Mesothelial cell of epicardium (in vitro differentiated cells): ENCODE data around the gene SFMBT2. TPM values are rescaled to one million over a fixed set of nuclear protein-coding genes. Genes with fewer than 3 reads are reported as not detected.

Experiments used
- DNase-seq, 2 experiments: peaks; one replicate each; pipeline ENCODE4 v3.0.0; 2021; ENCODE audit warnings: low spot score in 2 of 2; ENCODE audit not compliant: unreplicated experiment in 2 of 2
- H3K27ac Mint-ChIP-seq: 2 replicates; pipeline ENCODE4 v1.8.0; 2021; ENCODE audit warnings: mixed read lengths
- H3K27me3 Mint-ChIP-seq: 2 replicates; pipeline ENCODE4 v1.8.0; 2021; ENCODE audit warnings: low read depth, mixed read lengths
- H3K36me3 Mint-ChIP-seq: 2 replicates; pipeline ENCODE4 v1.8.0; 2021; ENCODE audit warnings: mixed read lengths
- H3K4me1 Mint-ChIP-seq: 2 replicates; pipeline ENCODE4 v1.8.0; 2021; ENCODE audit warnings: mixed read lengths
- H3K4me3 Mint-ChIP-seq: 2 replicates; pipeline ENCODE4 v1.8.0; 2021; ENCODE audit warnings: mild to moderate bottlenecking, moderate library complexity, mixed read lengths
- H3K9me3 Mint-ChIP-seq: 2 replicates; pipeline ENCODE4 v1.8.0; 2021; ENCODE audit warnings: mixed read lengths
- total RNA-seq: library from RNA; stranded (reverse); gene quantifications from 3 replicates; pipeline ENCODE4 v1.2.1, GENCODE V29; 2021
- TF ChIP-seq, protein P1 (sequence below): fragments of 200-600 bp; sonication (generic); IDR thresholded peaks from one replicate; pipeline ENCODE4 v1.5.0; 2021; ENCODE audit warnings: antibody characterized with exemption; ENCODE audit not compliant: unreplicated experiment

The SFMBT2 gene
- total RNA-seq, 1 donor from 2014 or later: 2.3 TPM

DNA sequence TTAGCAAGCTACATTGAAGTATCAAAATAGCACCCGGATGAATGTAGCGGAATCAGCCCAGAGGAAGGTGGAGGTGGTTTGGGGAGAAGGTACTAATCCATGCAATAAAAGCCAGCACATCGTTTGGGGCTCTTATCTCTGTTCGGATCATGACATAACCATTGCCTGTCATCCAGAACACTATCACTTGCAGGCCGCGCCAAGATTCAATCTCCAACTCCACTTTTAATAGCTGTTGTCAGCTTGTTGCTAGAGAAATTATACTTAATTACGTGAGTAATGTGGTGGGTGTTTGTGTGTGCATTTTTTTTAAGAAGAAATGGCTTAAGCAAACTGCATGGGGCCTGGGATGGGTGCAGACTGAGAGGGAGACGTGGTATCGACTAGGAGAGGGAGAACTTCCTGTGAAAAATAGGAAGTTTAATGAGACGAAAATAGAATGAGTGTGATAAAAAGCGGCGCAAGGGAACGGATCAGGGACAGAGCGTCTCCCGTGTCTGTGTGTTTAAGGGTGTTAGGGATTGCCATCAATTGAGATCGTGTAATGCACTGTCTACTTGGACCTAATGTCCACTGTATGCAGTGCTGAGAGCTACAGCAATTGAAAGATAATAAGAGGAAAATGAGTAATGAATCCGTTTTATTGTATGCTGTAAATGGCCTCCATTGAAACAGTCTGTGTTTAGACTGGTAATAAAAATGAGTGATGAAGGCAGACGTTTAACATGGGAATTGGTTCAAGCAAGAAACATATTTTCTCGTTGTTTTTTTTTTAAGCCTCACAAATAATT is 27.6 kb upstream of the SFMBT2 start:
- TF ChIP-seq, protein P1, sequence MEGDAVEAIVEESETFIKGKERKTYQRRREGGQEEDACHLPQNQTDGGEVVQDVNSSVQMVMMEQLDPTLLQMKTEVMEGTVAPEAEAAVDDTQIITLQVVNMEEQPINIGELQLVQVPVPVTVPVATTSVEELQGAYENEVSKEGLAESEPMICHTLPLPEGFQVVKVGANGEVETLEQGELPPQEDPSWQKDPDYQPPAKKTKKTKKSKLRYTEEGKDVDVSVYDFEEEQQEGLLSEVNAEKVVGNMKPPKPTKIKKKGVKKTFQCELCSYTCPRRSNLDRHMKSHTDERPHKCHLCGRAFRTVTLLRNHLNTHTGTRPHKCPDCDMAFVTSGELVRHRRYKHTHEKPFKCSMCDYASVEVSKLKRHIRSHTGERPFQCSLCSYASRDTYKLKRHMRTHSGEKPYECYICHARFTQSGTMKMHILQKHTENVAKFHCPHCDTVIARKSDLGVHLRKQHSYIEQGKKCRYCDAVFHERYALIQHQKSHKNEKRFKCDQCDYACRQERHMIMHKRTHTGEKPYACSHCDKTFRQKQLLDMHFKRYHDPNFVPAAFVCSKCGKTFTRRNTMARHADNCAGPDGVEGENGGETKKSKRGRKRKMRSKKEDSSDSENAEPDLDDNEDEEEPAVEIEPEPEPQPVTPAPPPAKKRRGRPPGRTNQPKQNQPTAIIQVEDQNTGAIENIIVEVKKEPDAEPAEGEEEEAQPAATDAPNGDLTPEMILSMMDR: no peak
- peaks cover 54% of the 10 kb centered on the region for H3K27me3 Mint-ChIP-seq

DNA sequence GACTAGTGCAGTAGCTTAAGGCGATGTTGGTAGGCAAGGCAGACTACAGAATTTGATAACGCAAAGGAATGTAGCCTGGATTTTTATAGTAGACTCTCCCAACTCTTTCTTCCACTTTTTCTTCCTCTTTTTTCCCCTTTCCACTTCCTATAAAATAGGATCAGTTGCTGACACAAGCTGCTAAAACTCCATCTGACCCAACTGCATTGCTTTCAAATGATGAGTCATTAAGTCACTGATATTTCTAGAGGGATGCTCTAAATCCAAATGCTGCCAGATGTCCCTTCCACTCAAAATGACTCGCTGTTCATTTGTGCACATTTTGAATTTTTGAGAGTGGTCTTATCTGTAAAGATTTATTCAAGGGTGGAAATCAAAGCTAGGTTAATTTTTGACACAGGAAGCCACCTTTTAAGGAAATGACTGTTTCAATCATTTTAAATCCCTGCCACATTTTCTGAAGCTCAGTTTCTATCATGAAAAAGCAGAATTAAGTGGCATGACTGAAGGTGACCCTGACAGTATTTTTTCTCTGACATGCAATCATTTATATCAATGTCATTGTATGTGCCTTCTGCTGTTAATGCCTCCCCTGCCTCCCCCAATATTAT is 25.8 kb upstream of the SFMBT2 start:
- no peak overlapping the region for H3K4me3 Mint-ChIP-seq
- no peaks in the 10 kb centered on the region for H3K36me3 Mint-ChIP-seq
- H3K27ac Mint-ChIP-seq: no peak overlapping the region
- peaks cover 17% of the 10 kb centered on the region for H3K4me1 Mint-ChIP-seq
- H3K9me3 Mint-ChIP-seq: no peaks in the 10 kb centered on the region
- H3K27me3 Mint-ChIP-seq: peaks cover 58% of the 10 kb centered on the region
- DNase-seq: no peak
- TF ChIP-seq, protein P1: no peak

More for the DNA sequence above, 27.6 kb upstream of the SFMBT2 start:
- Mint-ChIP-seq H3K36me3 (no peaks in the 10 kb centered on the region), H3K4me3 (peak overlapping the region; percentile 2), H3K4me1 (peaks cover 12% of the 10 kb centered on the region), H3K9me3 (no peaks in the 10 kb centered on the region), H3K27ac (no peak overlapping the region)
- DNase-seq: no peak

DNA sequence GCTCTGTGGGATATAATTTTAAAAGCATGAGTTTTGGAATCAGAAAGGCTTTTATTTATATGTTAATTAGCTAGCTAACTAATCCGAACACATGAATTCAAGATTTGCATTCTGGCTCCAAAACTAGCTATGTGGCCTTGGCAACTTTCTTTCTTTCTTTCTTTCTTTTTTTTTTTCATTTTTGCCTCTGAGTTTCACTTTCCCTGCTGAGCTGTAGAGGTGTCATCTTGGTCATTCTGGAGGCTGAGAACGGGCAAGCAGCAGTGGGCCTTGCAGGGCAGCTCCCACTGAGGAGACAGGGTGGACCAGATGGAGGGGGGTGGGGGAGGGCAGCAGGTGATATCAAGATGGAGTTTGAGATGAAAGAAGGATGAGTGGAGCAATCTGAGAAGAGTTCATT is 24.8 kb upstream of the SFMBT2 start:
- H3K27ac Mint-ChIP-seq: no peak overlapping the region
- peaks cover 17% of the 10 kb centered on the region for H3K4me1 Mint-ChIP-seq
- TF ChIP-seq, protein P1: no peak
- H3K9me3 Mint-ChIP-seq: no peaks in the 10 kb centered on the region
- peaks cover 58% of the 10 kb centered on the region for H3K27me3 Mint-ChIP-seq
- H3K4me3 Mint-ChIP-seq: no peak overlapping the region
- no peak for DNase-seq
- no peaks in the 10 kb centered on the region for H3K36me3 Mint-ChIP-seq

DNA sequence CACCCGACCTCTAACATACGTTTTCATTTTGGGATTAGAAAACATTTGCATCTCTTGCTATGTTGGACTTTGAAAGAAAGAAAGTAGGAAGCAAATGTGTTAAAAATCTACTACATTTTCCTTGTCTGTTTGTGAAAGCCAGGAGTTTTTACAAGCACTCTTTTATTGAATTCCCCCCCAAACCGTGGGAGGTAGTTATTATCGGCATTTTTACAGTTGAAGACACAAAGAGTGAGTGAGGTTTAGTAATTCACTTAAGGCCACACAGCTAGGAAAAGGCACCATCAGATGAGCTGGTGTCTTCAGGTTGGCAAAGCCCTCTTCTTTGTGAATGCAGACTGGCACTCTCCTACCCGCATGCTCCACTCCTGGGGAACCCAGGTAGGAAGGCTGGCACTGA is 23.5 kb upstream of the SFMBT2 start:
- DNase-seq: no peak
- no peaks in the 10 kb centered on the region for H3K9me3 Mint-ChIP-seq
- peaks cover 17% of the 10 kb centered on the region for H3K4me1 Mint-ChIP-seq
- TF ChIP-seq, protein P1: no peak
- no peak overlapping the region for H3K27ac Mint-ChIP-seq
- no peak overlapping the region for H3K4me3 Mint-ChIP-seq
- H3K27me3 Mint-ChIP-seq: peaks cover 54% of the 10 kb centered on the region
- H3K36me3 Mint-ChIP-seq: no peaks in the 10 kb centered on the region

DNA sequence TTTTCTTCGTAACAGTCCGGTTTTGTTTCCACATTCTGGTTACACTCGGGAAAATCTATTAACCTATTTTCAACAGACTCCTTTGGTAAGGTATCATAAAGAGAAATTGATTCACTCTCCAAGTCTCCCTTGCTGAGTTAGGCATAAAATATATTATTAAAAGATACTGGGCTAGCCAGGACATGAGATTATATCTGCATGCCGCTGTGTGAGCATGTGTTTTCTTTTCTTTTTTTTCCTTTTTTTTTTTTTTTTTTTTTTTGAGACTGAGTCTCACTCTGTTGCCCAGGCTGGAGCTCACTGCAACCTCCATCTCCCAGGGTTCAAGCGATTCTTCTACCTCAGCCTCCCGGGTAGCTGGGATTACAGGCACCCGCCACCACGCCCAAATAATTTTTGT is 23.0 kb upstream of the SFMBT2 start:
- Mint-ChIP-seq H3K27me3 (peaks cover 58% of the 10 kb centered on the region), H3K4me1 (peaks cover 17% of the 10 kb centered on the region), H3K36me3 (no peaks in the 10 kb centered on the region), H3K9me3 (no peaks in the 10 kb centered on the region), H3K4me3 (peak overlapping the region; percentile 13), H3K27ac (no peak overlapping the region)
- DNase-seq: no peak
- TF ChIP-seq, protein P1: no peak
